HG03025 (cell line): Measurements from ENCODE around the gene C9orf152.

Experiments used
- ATAC-seq: cut with Tn5 transposase; IDR thresholded peaks from one replicate; pipeline ENCODE4 v1.9.1; 2021; ENCODE audit warnings: mild to moderate bottlenecking, moderate library complexity; ENCODE audit not compliant: unreplicated experiment, low FRiP score

The C9orf152 gene

GRCh38 chr9:110183208-110184145 is 24.5 kb downstream of the C9orf152 start:
- peak; percentile 62 for ATAC-seq

- no peak for ATAC-seq
Observed at GRCh38 chr9:110180511-110181434, 27.2 kb downstream of the C9orf152 start.

GRCh38 chr9:110179734-110180133 is 28.2 kb downstream of the C9orf152 start:
- no peak for ATAC-seq

GRCh38 chr9:110178281-110178680 is 29.7 kb downstream of the C9orf152 start:
- no peak for ATAC-seq

- no peak for ATAC-seq
Observed at GRCh38 chr9:110175275-110175968, 32.5 kb downstream of the C9orf152 start.

GRCh38 chr9:110173322-110173642 is 34.7 kb downstream of the C9orf152 start:
- ATAC-seq, result no peak

- ATAC-seq, result no peak
Observed at GRCh38 chr9:110170357-110171257, 37.4 kb downstream of the C9orf152 start.

- no peak for ATAC-seq
Observed at GRCh38 chr9:110168486-110168885, 39.5 kb downstream of the C9orf152 start.

- no peak for ATAC-seq
Observed at GRCh38 chr9:110161940-110162339, 46.0 kb downstream of the C9orf152 start.

- no peak for ATAC-seq
Observed at GRCh38 chr9:110160685-110161084, 47.3 kb downstream of the C9orf152 start.

GRCh38 chr9:110160123-110160522 is 47.8 kb downstream of the C9orf152 start:
- ATAC-seq, result no peak

GRCh38 chr9:110157823-110158664 is 49.9 kb downstream of the C9orf152 start:
- ATAC-seq, result no peak

- peak; percentile 81 for ATAC-seq
Observed at GRCh38 chr9:110156902-110157301, 51.1 kb downstream of the C9orf152 start.

GRCh38 chr9:110156416-110156815 is 51.5 kb downstream of the C9orf152 start:
- peak; percentile 5 for ATAC-seq

GRCh38 chr9:110155751-110156150 is 52.2 kb downstream of the C9orf152 start:
- no peak for ATAC-seq

GRCh38 chr9:110153431-110153830 is 54.5 kb downstream of the C9orf152 start:
- no peak for ATAC-seq

- ATAC-seq, result no peak
Observed at GRCh38 chr9:110152704-110153374, 55.1 kb downstream of the C9orf152 start.
